GF-D8 (cell line): ENCODE results near the gene RAP1A.

Experiments
- DNase-seq: peaks from one replicate; lab custom pipeline; 2025; lab: John Stamatoyannopoulos, UW

Gene RAP1A

GRCh38 chr1:111758373-111758772, 138.8 kb downstream of the RAP1A start:
- DNase-seq, result no peak

- no peak for DNase-seq
Measured at GRCh38 chr1:111761717-111762116, 142.1 kb downstream of the RAP1A start.

- no peak for DNase-seq
Measured at GRCh38 chr1:111762332-111762731, 142.7 kb downstream of the RAP1A start.
